ENCODE data around the gene ITIH3. TPM values are rescaled to one million over a fixed set of nuclear protein-coding genes. Genes with fewer than 3 reads are reported as not detected.
A peak's percentile ranks its signal among the peaks of the same experiment; 100 is the strongest.

Gene ITIH3
- total and polyA plus RNA-seq, 7 donors, result 0.18 to 0.77 (median 0.29) TPM; not detected in 2

GRCh38 chr3:52829906-52830463 is 35.4 kb downstream of the ITIH3 start:
- intact Hi-C loops (cut with DNase I), result loop anchor here in 1 of 2 donors (5.0 kb wide), 1 partner anchor 53 kb away; the partner anchor contains the start of gene ITIH1
- DNase-seq (no peak), ATAC-seq (no peak)
- H3K27ac ChIP-seq, result peak overlapping the region; percentile 97
- H3K36me3 ChIP-seq (ENCODE audit: insufficient read depth in 1 of 2, low read depth in 1 of 2), result peaks cover 0 to 61% of the 10 kb centered on the region in 2 donors
- H3K4me3 ChIP-seq, result no peak overlapping the region
- H3K9me3 ChIP-seq, result no peaks in the 10 kb centered on the region
- no peak for TF ChIP-seq CTCF (IDR thresholded peaks at IDR 0.05)
- H3K27me3 ChIP-seq (ENCODE audit: insufficient read depth in 3 of 3, low read length in 2 of 3), result no peaks in the 10 kb centered on the region
- 87 to 90% (median 89%) methylated on average over 10 of the region's 10 CpGs for WGBS, 3 donors
- peaks cover 43% of the 10 kb centered on the region for H3K4me1 ChIP-seq

GRCh38 chr3:52830535-52831258 is 36.1 kb downstream of the ITIH3 start, which contains the start of gene ITIH4:
Gene ITIH4 (minus strand): TSS chr3:52830672. CDS start chr3:52830642, 30 bp downstream.
- H3K9me3 ChIP-seq, result no peaks in the 10 kb centered on the region
- peaks cover 0 to 54% of the 10 kb centered on the region in 2 donors for H3K36me3 ChIP-seq (ENCODE audit: insufficient read depth in 1 of 2, low read depth in 1 of 2)
- 66 to 81% (median 69%) methylated on average over 16 of the region's 16 CpGs for WGBS, 3 donors
- no peak for ATAC-seq
- no peak for DNase-seq
- intact Hi-C loops (cut with DNase I), result no loop called here
- peak within 1 kb of the TSS; percentile 75 for H3K4me3 ChIP-seq
- peak within 1 kb of the TSS; percentile 97 for H3K27ac ChIP-seq
- H3K4me1 ChIP-seq, result peaks cover 50% of the 10 kb centered on the region
- no peak for TF ChIP-seq CTCF (IDR thresholded peaks at IDR 0.05)
- no peaks in the 10 kb centered on the region for H3K27me3 ChIP-seq (ENCODE audit: insufficient read depth in 3 of 3, low read length in 2 of 3)

DNA sequence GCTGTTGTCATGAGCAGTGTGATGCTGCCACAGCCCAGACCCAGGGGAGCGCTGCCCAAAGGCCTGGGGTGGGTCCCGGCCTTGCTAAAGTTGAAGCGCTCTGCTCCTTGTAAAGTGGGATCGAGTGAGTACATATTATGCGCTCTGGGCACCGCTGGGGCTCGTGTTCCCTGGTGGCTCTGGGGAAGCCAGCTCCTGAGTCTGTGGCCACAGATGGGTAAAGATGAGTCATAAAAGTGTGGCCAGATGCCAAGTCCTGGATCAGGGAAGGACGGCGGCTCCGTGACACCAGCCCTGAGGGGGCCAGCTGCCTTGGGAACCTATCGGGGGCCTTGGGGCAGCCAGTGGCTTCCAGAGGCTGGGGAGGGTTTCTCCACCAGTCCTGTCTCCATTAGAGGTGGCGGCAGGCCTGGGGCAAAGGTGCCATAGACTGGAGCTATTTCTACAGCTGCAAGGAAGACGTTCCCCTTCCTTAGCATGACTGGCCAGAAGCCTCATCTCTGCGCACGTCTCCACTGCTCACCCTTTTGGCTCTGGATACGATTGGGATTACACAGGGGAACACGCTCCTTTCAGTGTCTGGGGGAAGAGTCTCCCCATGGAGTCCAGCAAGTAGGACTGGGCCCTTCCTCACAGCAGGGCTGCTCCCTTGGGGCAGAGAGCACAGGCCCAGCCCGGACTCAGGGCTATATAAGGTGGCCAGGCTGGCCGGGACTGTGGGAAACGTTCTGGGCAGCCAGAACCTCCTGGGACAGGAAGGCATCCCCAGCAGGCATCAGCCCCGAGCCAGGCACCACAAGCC is 37.1 kb downstream of the ITIH3 start:
- ATAC-seq, result peak; percentile 64 to 73 (median 71)
- peak; percentile 80 to 92 for DNase-seq
- Histone ChIP-seq H3K27ac (peak overlapping the region; percentile 97), H3K9me3 (no peaks in the 10 kb centered on the region), H3K36me3 (ENCODE audit: insufficient read depth in 1 of 2, low read depth in 1 of 2) (peaks cover 0 to 44% of the 10 kb centered on the region in 2 donors), H3K27me3 (ENCODE audit: insufficient read depth in 3 of 3, low read length in 2 of 3) (no peaks in the 10 kb centered on the region), H3K4me3 (peak overlapping the region; percentile 75), H3K4me1 (peaks cover 59% of the 10 kb centered on the region)
- WGBS, 3 donors, result 13 to 27% (median 16%) methylated on average over 21 of the region's 21 CpGs
- intact Hi-C loops (cut with DNase I), result no loop called here
- TF ChIP-seq CTCF (IDR thresholded peaks at IDR 0.05), result no peak

GRCh38 chr3:52833202-52833601 is 38.6 kb downstream of the ITIH3 start:
- H3K27me3 ChIP-seq (ENCODE audit: insufficient read depth in 3 of 3, low read length in 2 of 3), result no peaks in the 10 kb centered on the region
- H3K9me3 ChIP-seq, result no peaks in the 10 kb centered on the region
- H3K4me1 ChIP-seq, result peaks cover 71% of the 10 kb centered on the region
- H3K4me3 ChIP-seq, result peak overlapping the region; percentile 75
- peaks cover 0 to 29% of the 10 kb centered on the region in 2 donors for H3K36me3 ChIP-seq (ENCODE audit: insufficient read depth in 1 of 2, low read depth in 1 of 2)
- no peak for DNase-seq
- 40 to 63% (median 45%) methylated on average over 10 to 14 of the region's 14 CpGs for WGBS, 3 donors
- intact Hi-C loops (cut with DNase I), result no loop called here
- TF ChIP-seq CTCF (IDR thresholded peaks at IDR 0.05), result no peak
- peak overlapping the region; percentile 97 for H3K27ac ChIP-seq
- no peak for ATAC-seq

All from psoas muscle (tissue), 8 donors.